AG09319 (cell line): ENCODE results near the gene PTPRT.

Experiments used
- DNase-seq: peaks from one replicate; pipeline ENCODE4 v3.0.0-alpha.2; 2010; ENCODE audit warnings: low read depth; ENCODE audit errors: extremely low read depth
- TF ChIP-seq, protein P1 (sequence below): IDR thresholded peaks from 2 replicates; pipeline ENCODE4 v1.5.1; 2011; ENCODE audit warnings: low read depth, mild to moderate bottlenecking, inconsistent platforms, low read length, moderate library complexity

Gene PTPRT

DNA sequence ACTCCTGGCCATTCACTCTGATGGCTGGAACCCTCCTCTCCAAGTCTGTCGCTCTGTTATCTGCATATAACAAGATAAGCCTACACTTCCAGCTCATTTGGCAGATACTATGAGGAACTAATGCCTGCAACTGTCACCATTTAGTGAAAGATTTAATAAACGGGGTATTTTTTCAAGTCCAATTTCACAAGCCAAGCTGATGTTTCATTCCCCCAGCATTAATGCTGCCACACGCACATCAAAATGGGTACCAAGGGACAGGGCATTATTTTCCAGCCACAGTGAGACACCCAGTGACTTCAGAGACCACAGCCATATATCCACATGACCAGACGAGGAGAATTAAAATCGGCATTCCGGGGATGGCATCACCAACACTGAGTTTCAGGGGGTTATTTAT, 175.5 kb downstream of the PTPRT start:
- TF ChIP-seq, protein P1, sequence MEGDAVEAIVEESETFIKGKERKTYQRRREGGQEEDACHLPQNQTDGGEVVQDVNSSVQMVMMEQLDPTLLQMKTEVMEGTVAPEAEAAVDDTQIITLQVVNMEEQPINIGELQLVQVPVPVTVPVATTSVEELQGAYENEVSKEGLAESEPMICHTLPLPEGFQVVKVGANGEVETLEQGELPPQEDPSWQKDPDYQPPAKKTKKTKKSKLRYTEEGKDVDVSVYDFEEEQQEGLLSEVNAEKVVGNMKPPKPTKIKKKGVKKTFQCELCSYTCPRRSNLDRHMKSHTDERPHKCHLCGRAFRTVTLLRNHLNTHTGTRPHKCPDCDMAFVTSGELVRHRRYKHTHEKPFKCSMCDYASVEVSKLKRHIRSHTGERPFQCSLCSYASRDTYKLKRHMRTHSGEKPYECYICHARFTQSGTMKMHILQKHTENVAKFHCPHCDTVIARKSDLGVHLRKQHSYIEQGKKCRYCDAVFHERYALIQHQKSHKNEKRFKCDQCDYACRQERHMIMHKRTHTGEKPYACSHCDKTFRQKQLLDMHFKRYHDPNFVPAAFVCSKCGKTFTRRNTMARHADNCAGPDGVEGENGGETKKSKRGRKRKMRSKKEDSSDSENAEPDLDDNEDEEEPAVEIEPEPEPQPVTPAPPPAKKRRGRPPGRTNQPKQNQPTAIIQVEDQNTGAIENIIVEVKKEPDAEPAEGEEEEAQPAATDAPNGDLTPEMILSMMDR, result no peak
- no peak for DNase-seq

DNA sequence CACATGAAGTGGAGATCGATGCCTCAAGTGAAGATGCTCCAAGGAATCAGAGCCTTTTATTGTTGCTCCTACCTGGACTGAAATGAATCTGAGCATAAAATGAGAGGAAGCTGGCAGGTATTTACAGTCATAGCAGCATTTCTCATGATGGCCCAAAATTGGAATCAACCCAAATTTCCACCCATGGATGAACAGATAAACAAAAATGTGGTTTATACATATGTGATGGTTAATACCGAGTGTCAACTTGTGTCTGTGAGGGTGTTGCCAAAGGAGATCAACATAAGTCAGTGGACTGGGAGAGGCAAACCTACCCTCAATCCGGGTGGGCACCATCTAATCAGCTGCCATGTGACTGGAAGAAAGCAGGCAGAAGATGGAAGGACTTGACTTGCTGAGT, 178.2 kb downstream of the PTPRT start:
- DNase-seq, result no peak
- TF ChIP-seq, protein P1, result no peak

DNA sequence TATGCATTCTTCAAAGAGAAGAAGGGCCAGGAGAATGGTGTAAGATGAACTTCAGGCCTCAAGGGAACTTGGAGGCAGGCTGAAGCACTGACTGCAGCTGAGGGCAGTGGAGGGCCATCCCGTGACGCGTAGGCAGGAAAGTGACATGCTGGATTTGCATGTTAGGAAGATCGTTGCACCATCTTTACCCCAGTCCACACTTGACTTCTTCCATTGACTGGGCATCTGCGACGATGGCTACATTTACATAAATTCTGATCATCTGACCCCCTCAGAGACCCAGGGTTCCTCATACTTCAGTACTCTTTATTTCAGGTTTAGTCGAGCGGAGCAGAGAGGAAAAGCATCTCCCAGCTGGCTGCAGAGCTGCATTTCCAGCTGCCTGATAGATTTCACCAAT, 180.2 kb downstream of the PTPRT start:
- TF ChIP-seq, protein P1, result no peak
- no peak for DNase-seq

DNA sequence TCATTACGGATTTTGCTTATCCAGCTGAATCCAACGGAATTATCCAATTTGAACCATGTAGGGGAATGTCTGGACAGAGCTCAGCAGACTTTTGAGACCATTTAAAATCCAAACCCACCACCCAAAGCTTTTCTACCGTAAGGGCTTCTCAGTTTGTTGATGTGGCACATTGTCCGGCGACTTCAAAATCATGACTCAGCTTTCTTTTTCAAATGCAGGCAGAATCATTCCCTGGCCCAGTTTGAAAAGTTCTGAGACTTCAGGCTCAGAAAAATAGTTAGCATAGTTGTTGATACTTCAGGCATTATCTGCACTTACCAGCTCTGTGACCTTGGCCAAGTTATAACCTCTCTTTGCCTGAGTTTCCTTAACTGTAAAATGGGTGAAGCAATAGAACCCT, 182.2 kb downstream of the PTPRT start:
- DNase-seq, result no peak
- TF ChIP-seq, protein P1, result no peak

DNA sequence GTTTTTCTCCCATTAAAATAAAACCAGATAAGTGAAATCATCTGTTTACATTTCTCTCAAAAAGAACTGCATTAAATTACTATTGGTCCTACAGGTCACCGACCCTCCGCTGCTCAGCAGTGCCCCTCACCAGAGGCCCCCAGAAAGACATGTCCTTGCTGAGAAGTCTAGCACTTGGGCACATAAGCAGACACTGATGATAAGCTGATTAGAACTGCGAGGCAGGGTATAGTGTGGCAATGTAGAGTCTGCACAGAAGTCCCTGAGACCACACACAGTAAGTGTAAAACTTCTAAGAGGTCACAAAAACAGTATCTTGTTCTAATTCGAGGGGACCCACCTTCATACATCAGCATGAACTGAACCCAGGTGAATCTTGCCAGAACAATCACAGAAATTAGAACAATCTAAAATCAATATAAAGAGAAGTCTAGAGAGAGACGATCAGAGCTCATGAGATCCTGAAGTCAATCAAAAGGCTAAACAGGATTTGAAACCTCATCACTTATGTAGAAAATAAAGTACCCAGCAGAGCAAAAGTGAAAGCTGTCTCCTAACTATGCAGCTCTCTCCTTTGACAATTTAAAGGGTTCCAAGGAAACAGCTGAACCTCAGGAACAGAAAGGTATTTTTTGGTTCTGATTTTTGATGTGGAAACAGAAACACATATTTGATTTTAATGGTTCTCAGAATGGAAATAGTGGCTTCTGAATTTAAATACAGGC, 182.9 kb downstream of the PTPRT start:
- TF ChIP-seq, protein P1, result no peak
- DNase-seq, result no peak

- no peak for DNase-seq
- TF ChIP-seq, protein P1, result no peak
Observed at GRCh38 chr20:43003318-43003944, 186.3 kb downstream of the PTPRT start.

- TF ChIP-seq, protein P1, result no peak
- DNase-seq, result no peak
Observed at GRCh38 chr20:42996141-42996540, 193.6 kb downstream of the PTPRT start.
